Measurements from ENCODE around the gene THRB. TPM values are rescaled to one million over a fixed set of nuclear protein-coding genes. Genes with fewer than 3 reads are reported as not detected.
"Not testable (repeated sequence)": the region's sequence is repeated elsewhere in the genome, so short reads cannot be mapped to it uniquely, and the experiment has no call there.

THRB gene
- polyA plus RNA-seq, 4 donors, result 4.1 to 26.5 (median 24.4) TPM

GRCh38 chr3:24454856-24455255, 39.8 kb downstream of the THRB start:
- DNase-seq (ENCODE audit: low read depth in 4 of 4, low spot score in 3 of 4), result no peak

- no peak for DNase-seq (ENCODE audit: low read depth in 4 of 4, low spot score in 3 of 4)
Measured at GRCh38 chr3:24454393-24454792, 40.3 kb downstream of the THRB start.

- no peak for DNase-seq (ENCODE audit: low read depth in 4 of 4, low spot score in 3 of 4)
Measured at GRCh38 chr3:24451461-24452099, 43.1 kb downstream of the THRB start.

- no peak for DNase-seq (ENCODE audit: low read depth in 4 of 4, low spot score in 3 of 4)
Measured at GRCh38 chr3:24450160-24450907, 44.3 kb downstream of the THRB start.

DNA sequence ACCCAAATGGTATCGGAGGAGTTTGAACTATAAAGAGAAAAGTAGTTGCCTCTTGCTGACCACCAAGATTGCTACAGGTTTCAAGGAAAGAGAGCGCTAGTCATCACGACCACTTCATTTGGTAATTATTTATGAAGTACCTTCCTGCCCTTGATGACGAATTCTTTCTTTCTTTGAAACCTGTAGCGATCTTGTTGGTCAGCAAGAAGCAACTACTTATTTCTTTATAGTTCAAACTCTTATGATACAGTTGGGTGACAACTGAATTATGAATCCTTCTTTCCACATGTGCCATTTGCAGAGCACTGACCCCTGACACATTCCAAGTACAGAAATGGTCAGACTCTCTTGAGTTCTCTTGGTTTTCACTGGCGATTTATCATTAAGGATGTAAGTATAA, 46.8 kb downstream of the THRB start:
- no peak for DNase-seq (ENCODE audit: low read depth in 4 of 4, low spot score in 3 of 4)

GRCh38 chr3:24446032-24446431, 48.6 kb downstream of the THRB start:
- DNase-seq (ENCODE audit: low read depth in 4 of 4, low spot score in 3 of 4), result no peak

DNA sequence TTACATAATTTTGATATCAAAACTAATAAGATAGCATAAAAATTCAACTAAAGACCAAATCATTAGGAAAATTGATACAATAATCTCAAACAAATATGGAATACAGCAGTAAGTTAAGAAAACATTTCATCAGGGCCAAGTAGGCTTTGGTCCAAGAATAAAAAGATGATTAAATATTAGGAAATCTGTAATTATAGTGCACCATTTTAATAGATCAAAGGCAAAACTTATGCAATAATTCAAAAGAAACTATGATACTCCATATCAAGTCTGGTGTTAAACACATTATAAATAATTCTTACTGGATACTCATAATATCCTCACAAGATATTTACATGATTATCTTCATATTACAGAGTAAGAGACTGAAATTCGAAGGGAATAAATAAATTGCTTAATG, 51.2 kb downstream of the THRB start:
- no peak for DNase-seq (ENCODE audit: low read depth in 4 of 4, low spot score in 3 of 4)

GRCh38 chr3:24440760-24441464, 53.7 kb downstream of the THRB start:
- no peak for DNase-seq (ENCODE audit: low read depth in 4 of 4, low spot score in 3 of 4)

GRCh38 chr3:24439021-24439420, 55.6 kb downstream of the THRB start:
- no peak for DNase-seq (ENCODE audit: low read depth in 4 of 4, low spot score in 3 of 4)

GRCh38 chr3:24437326-24437725, 57.3 kb downstream of the THRB start:
- DNase-seq (ENCODE audit: low read depth in 4 of 4, low spot score in 3 of 4), result no peak

GRCh38 chr3:24435584-24435983, 59.1 kb downstream of the THRB start:
- no peak for DNase-seq (ENCODE audit: low read depth in 4 of 4, low spot score in 3 of 4)

GRCh38 chr3:24434651-24435050, 60.0 kb downstream of the THRB start:
- DNase-seq (ENCODE audit: low read depth in 4 of 4, low spot score in 3 of 4), result no peak

GRCh38 chr3:24433838-24434591, 60.6 kb downstream of the THRB start:
- DNase-seq (ENCODE audit: low read depth in 4 of 4, low spot score in 3 of 4), result no peak

GRCh38 chr3:24432989-24433388, 61.7 kb downstream of the THRB start:
- DNase-seq (ENCODE audit: low read depth in 4 of 4, low spot score in 3 of 4), result no peak

DNA sequence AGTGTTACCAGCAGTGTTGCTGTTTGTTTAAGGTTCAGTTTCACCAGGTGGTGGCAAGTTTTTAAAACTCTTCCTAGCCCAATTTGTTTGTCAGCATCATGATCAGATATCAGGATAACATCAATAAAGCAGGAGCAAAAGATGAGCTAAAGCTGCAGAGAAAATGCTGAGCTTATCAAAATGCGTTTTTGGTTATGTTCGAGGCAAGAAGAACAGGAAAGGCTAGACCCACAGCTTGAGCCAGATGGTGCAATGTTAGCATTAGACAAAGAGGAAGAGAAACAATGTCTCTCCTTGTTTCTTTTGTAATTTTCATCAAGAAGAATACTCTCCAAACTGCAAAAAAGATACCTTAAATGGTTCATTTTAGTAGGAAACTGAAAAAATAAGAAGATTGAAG, 66.2 kb downstream of the THRB start:
- no peak for DNase-seq (ENCODE audit: low read depth in 4 of 4, low spot score in 3 of 4)

DNA sequence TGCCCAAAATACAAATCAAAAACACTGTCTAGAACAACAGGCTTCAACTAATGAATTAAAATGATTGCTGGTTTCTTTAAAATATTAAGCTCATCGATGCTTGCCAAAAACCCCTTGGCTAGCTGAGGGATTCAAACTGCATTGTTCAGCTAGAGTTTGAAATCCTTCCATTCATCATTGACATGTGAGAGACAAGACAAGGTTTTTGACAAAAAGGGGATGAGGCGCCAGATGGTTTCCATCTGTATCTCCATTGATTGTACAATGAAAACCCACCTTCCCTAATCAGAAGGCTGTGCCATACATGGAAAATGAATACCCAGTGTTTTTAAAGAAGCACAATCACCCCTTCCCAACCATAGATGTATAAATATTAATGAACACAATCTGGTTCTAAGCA, 67.8 kb downstream of the THRB start:
- no peak for DNase-seq (ENCODE audit: low read depth in 4 of 4, low spot score in 3 of 4)

GRCh38 chr3:24420829-24421228, 73.8 kb downstream of the THRB start:
- not testable (repeated sequence) for DNase-seq (ENCODE audit: low read depth in 4 of 4, low spot score in 3 of 4)

DNA sequence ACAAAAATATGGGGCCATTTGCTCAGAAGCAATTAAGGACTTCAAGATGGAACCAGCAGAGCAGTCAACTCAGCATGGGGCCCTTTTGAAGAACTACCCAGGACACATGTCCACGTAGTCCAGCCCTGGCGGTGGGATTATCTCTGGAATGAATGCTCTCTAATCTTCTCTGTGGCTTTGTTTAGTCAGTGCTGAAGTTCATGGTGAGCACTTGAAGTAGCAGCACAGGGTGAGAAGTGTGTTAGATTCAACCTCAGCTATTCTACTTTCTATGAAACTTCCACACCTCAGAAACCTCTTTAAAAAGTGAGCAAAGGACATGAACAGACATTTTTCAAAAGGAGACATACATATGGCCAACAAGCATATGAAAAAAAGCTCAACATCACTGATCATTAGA, 74.4 kb downstream of the THRB start:
- DNase-seq (ENCODE audit: low read depth in 4 of 4, low spot score in 3 of 4), result no peak

GRCh38 chr3:24419067-24419791, 75.4 kb downstream of the THRB start:
- no peak for DNase-seq (ENCODE audit: low read depth in 4 of 4, low spot score in 3 of 4)

DNA sequence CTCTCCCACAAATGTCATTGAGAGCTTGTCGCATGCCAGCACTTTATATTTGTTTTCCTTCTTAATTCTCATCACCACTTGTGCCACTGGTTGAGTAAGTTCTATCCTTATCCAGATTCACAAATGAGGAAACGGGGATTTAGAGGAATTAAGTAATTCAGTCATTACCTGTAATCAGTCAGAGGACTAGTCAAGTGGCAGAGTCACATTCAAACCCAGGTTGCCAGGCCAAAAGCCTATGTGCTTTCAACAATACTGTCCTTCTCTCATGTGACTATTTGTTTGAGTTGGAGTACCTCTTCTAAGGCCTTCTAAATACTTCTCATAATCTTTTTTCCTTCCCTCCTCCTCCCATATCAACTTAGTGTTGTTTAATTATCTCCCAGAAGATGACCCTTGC, 76.9 kb downstream of the THRB start:
- DNase-seq (ENCODE audit: low read depth in 4 of 4, low spot score in 3 of 4), result no peak
